CD4-positive, alpha-beta T cell treated with Interleukin-15 for 4 hours (primary cell): ENCODE results near the gene SOCS1.

Experiments
- DNase-seq: peaks from one replicate; pipeline ENCODE4 v3.0.0-alpha.2; 2020; ENCODE audit warnings: low spot score

Gene SOCS1

DNA sequence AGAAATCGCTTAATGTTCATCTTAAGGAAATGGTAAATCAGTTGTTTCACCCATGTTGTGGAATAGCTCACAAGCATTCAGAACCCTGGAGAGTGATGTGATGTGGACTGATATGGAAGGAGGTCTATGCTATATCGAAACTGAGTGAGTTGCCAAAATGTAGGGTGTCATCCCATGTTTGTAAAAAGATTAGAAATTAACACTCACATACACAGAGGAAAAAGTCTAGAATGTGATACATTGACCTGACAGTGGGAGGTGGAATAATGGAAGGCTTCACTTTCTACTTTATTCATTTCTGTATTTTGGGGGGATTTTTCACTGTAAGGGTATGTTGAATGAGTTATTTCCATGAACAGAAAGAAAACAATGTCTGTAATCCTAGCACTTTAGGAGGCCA, 29.8 kb upstream of the SOCS1 start:
- no peak for DNase-seq

DNA sequence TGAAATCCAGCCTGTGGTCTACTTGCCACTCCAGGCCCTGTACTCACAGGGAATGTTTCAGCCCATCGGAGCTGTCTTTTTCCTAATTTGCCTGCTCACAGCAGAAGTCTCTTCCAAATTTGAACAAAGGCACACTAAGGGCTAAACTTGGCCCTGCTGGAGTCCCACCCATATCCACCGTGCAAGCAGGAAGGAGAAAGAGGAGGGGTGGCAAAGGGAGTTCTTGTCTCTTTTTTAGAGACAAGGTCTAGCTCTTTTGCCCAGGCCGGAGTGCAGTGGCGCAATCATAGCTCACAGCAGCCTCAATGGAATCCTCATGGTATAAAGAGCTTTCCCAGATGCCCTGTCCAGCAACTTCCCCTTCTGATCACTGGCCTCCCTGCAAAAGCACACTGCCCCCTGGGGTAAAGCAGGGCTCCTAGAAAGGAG, 27.8 kb upstream of the SOCS1 start:
- DNase-seq, result no peak

DNA sequence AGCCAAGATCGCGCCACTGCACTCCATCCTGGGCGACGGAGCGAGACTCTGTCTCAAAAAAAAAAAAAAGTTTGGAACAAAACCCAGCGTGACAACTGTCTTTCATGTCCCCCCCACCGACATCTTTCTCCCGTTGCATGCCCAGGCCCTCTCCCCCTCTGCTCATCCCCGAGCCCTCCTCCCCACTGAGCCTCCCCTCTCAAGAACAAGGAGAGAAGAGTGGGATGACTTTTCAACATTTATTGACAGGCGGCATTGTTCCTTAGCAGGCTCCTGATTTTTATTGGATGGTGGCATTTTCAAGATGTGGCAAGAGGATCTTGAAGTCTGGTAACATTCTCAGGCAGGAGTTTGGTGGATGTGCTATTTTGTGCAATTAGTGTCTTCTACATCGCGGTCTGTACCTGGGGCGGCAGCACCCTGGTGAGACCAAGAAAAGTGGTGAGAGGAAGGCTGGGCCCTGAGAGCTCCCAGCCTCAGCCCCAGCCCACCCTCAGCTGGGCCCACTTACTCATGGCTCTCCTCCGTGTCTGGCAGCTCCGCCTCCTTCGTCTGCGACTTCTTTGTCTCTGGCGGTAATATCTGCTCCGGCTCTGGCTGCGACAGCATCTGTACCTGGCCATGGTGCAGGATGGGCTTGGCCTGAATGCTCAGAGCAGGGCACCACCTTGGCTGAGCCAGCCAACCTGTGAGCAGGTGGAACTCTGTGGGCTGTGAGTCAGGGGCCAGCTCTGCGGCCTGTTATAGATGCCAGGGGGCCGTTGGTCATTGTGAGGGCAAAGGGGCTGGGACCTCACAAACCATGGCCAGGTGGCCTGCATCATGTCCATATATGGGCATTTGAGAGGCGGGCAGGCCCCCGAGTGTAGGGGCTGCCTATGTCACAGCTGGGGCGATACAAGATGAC, 24.9 kb upstream of the SOCS1 start, which contains the start of gene PRM1:
TSS of gene PRM1 (minus strand) at position 715 of the 907 bp plus-strand sequence. CDS start at position 623, 92 bp downstream.
- no peak for DNase-seq

DNA sequence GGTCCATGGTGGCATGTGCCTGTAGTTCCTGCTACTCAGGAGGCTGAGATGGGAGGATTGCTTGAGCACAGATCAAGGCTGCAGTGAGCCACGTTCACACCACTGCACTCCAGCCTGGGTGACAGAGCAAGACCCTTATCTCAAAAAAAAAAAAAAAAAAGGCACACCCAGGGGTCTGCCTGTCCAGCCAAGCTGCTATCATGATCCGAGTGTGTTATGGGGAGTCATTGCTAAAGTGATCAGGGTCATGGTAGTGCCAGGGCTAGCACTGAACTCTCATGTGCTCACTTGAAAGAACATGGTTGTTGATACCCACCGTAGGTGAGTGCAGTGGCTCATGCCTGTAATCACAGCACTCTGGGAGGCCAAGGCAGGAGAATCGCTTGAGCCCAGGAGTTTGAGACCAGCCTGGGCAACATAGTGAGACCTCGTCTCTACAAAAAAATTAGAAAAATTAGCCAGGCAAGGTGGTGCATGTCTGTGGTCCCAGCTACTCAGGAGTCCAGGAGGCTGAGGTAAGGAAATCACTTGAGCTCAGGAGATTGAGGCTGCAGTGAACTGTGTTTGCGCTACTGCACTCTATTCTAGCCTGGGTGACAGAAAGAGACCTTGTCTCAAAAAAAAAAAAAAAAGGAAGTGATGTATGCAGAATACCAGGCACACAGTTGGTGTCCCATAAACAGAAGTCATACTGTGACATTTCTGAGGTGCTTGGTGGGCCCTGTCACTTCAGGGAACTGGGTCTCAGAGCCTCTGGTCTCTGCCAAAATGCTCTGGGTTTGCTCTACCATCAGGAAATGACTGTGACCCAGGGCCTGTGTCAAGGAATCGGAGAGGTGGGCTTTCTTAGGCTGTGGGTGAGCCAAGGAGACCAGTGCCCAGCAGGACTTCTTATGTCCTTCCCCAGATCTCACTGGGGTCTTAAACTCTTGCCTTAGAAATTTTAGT, 23.0 kb upstream of the SOCS1 start:
- no peak for DNase-seq

DNA sequence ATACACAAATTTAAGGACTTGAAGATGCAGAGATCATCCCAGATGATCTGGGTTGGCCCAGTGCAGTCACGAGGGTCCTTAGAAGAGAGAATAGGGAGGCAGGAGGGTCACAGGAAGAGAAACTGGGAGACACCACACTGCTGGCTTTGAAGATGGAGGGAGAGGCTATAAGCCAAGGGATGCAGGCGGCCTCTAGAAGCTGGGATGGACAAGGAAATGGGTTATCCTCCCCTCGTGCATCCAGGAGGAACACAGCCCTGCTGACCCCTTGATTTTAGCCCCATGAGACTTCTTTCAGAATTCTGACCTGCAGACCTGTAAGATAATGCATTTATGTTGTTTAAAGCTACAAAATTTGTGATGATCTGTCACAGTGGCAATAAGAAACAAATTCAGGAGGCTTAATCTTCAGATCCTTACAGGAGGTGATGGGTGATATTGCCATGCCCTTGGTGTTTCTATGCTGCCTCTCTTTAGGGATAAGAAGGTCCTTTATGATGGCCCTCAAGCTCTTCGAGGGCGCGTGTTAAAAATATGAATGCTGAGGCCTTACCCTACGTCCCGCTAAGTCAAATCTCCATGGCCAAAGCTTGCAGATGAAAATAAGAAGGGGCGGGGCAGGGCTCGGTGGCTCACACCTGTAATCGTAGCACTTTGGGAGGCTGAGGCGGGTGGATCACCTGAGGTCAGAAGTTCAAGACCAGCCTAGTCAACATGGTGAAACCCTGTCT, 21.8 kb upstream of the SOCS1 start:
- no peak for DNase-seq

DNA sequence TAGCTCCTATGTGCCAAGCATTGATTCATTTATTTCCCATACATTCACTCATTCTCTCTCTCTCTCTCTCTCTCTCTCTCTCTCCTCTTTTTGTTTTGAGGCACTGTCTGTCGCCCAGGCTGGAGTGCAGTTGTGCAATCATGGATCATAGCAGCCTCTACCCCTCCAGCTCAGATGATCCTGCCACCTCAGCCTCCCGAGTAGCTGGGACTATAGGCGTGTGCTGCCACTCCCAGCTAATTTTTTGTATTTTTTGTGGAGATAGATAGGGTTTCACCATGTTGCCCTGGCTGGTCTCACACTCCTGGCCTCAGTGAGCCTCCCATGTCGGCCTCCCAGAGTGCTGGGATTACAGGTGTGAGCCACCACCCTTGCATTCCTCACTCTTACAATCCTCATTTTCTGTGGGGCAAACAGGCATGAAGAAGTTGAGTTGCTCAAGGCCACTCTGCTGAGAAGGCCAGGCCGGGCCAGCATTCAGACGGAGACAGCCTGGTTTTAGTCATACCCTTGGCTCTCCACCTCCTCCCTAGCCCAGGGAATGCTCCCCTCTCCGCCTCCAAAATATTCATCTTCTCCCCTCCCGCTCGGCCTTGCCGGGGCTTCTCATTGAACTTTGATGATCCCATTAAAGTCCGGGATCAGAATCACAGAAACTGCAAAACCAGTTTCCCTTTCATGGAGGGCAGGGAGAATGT, 21.0 kb upstream of the SOCS1 start:
- DNase-seq, result no peak

DNA sequence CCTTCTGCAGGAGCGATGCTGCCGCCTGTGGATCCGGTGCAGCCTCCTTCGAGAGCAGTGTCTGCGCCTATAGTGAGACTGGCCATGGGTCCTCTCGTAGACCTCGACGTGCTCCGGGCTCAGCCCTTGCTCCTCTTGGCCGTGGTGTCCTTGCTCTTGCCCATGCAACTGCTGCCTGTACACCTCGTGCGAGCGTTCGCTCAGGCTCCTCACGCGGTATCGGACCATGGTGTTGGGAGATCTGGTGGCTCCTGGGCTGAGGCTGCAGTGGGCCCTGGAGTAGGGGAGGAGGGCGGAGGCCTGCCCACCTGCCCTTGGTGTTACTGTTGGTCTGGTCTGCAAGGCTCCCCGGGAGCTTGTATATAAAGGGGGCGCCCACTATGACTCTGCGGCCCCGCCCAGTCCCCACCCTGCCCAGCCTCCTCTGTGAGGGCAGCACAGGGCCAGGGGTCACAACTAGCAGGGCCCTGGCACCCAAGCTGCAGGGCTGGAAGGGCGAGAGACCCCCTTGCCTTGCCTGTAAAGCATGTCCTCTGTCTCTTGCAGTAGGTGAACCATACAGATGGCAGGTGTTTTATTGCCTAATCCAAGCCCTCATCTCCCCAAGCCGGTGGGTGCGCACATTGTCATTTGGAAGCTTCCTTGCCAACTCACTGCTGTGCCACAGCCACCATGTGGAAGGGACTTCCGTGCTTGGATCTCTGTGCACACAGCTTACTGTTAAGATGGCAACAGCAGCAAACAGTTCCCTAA, 20.3 kb upstream of the SOCS1 start, which contains the start of gene PRM2:
TSS of gene PRM2 (minus strand) at position 338 of the 753 bp plus-strand sequence. CDS start at position 228, 110 bp downstream.
- DNase-seq, result no peak

DNA sequence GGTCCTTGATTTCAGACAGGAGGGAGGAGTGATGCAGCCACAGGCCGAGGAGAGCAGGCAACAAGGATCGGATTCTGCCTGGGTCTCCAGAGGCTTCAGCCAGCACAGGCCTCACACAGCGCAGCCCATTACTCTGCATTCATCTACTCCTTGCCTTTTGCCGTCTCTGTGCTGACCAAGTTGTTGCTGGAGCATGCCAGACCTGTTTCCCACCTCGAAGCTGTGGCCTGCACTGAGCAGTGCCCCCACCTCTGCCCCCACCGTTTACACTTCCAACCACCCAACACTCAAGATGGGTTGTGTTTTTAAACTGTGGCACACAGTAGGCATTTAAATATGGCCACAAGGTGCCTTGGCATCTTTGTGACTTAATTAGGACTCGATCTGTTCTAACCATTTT, 19.0 kb upstream of the SOCS1 start:
- DNase-seq, result no peak

DNA sequence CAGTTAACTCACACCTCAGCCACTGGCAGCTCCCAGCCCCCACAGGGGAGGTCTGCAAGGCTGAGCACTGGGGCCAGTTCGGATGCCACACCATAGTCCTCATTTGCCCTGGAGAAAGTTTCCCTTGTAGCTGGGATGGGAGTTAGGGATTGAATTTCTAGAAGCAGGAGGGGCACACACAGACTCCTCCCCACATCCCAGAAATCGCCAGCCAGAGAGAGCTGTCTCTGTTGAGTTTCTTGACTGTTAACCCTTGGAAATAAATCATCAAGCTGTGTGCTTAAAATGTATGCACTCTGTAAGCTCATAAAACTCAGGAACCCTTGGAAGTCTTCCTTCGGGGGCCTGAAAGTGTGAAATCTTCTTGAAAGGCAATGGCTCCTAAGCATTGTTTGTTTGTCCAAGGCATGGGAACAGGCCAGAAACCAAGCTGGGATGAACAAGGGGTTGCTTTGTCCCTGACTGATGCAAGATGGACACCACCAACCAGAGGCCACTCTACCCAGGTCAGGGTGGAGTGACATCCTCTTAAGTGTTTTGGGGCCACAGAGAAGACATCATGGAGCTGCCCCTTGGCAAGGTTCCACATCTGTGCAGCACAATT, 17.8 kb upstream of the SOCS1 start:
- DNase-seq, result no peak

DNA sequence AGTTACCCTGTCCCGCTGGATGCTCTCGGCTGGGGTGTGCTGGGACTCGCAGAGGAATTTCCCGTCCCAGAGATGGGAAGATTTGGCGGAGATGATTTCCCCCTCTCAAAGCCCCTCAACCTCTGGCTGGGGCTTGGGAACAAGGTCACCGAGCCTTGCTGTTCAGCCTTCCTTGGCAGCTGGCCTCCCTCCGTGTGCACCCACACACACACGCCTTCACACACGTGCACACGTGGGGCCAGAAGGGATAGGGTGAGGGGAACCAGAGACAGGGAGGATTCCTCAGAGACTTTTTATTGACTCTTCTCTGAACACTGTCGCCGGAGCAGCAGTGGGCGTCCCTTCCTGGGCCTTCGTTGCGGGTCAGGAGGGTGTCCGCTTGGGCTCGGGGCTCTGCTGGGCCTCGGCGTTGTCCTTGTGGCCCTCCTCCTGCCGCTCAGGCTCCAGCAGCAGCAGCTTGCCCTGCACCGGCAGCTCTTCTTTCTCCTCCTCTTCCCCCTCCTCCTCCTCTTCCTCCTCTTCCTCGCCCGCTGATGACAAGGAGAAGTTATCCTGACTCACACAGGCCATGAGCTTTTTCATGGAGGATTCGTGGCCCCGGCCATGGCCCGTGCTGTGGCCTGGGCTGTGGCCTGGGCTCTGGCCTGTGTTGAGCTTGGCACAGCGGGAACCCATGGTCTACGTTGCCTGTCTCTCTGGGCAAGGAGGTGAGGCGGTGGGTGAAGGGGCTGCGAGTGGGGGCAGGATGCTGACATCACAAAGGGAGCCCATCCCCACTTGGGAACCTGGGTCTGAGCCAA, 17.1 kb upstream of the SOCS1 start, which contains the start of gene PRM3:
TSS of gene PRM3 (minus strand) at position 709 of the 800 bp plus-strand sequence. CDS start at position 675, 34 bp downstream.
- DNase-seq, result no peak

DNA sequence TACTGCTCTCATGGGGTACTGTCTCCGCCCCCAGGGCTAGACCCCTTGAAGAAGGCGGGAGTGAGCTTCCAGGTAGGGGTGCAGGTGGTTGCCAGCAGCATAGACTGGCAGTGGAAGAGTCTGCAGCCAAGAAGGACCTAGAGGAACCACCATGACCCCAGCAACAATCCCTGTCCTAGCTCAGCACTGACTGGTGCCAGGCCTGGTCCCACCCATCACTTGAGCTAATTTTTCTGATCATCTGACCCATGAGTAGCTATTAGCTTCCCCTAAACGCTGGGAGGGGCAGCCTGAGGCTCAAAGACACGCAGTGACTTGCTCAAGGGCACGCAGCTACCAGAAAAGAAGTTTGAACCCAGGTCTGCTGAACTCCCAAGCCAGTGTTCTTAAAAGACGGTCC, 16.5 kb upstream of the SOCS1 start:
- no peak for DNase-seq

DNA sequence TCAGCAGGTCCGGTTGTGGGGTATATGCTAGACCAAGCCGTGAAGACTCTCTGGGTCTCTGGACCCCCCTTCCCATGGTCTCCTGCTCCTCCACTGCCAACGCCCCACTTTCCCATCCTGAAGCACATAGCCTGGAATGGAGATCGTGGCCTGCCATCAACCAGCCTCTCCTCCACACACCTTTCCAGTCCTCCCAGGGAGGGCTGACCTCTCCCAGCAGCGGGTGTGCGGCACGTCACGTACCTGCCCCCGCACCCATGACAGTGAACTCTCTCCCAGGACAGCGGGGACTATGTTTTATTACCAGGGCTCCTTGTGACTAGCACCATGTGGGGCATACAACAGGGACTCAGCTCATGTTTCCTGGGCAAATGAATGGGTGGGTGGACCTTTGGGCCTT, 15.6 kb upstream of the SOCS1 start:
- DNase-seq, result no peak

DNA sequence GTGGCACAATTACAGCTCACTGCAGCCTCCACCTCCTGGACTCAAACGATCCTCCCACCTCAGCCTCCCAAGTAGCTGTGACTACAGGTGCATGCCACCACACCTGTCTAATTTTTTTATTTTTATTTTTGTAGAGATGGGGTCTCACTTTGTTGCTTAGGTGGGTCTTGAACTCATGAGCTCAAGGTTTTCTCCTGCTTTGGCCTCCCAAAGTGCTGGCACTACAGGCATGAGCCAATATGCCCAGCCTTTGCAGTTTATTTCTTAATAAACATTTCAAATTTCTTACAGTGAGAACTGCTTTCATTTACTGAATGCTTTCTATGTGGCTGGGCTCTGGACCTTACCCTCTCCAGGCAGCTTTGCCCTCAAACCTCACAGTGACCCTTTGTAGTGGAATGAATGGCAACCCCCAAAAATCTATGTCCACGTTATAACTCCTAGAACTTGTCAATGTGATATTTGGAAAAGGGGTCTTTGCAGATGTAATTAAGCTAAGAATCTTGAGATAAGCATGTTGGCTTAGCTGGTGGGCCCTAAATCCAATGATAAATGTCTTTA, 14.7 kb upstream of the SOCS1 start:
- no peak for DNase-seq

DNA sequence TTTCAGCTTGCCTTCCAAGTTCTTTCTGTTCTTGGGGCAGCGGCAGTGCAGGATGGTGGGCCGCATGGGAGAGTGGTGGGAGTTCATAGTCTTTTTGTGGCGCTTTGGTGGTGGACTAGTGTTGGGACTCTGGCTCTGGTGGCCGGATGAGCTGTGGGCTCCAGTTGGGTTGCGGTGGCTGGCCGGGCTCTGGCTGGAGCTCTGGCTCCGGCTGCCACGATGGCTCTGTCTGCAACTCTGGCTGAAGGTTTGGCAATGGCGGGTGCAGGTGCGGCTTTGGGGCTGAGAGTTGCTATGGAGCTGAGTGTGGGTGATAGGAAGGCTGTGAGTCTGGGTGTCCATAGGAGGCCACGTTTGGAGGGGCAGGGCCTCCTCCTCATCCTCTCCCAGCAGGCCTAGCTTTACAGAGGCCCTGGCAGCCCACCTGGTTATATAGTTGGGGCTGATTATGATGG, 12.9 kb upstream of the SOCS1 start, which contains the start of gene TNP2:
TSS of gene TNP2 (minus strand) at position 405 of the 455 bp plus-strand sequence. CDS start at position 342, 63 bp downstream.
- DNase-seq, result no peak

DNA sequence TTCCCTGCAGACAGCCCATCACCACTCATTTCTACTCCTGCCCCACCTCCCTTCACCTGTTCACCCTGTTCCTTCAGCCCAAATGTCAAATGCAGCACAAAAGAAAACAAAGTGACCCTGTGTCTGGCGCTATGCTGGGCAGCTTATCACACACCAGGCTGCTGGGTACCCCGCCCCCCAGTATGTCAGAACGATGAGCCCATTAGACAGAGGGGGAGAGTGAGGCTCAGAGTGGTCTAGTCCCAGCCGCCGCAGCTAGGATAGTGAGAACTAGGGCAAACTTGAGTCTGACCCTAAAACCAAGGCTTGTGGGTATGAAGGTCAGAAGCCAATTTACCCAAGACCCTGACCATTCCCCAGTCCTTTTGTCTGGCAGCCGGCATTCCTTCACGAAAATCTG, 9.1 kb upstream of the SOCS1 start:
- DNase-seq, result no peak

DNA sequence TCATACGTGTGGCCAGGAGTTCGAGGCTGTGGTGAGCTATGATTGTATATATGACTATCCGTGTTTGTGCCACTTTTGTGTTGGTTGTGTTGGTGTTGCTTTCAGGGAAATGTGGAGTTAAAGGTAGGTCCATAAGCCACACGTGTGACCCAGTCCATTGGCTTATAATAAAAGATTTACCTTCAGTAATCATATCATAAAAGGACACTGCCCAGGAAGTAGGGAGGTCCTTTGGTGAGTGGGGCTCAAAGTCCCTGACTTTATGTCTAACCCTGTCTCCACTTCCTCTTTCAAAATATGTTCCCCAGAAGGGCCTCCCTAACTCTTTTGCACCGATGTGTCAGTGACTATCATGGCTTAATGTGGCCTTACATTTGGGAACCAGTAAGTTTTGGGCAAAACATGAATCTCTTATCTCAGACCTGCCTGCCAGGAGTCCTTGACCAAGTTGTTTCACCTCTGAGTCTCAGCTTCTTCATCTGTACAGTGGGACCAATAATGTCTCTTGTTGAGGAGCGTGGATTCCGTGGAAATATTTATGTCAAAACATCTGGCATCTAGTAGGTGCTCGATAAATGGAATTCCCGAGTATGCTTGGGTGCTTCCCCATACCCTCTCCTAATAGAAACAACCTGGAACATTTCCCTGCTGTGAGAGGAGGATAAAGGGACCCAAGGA, 8.3 kb upstream of the SOCS1 start:
- no peak for DNase-seq

DNA sequence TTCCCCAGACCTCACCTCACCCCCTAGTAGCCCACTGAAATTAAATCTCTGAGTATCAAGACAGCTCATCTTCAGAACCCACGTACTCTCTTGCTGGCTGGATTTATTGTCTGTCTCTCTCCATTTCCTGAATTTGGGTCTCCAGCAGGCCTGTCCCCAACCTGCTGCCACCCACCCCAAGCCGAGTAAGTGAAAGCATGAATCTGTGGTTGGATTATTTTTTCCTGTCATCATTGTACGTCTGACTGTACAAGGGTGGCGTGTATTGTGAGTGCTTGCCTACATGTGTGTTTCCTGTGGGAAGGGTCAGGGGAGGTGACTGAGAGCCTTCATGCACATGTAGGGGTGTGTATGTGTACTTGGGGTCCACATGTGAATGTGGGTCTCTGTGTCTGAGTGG, 7.7 kb upstream of the SOCS1 start:
- DNase-seq, result no peak

DNA sequence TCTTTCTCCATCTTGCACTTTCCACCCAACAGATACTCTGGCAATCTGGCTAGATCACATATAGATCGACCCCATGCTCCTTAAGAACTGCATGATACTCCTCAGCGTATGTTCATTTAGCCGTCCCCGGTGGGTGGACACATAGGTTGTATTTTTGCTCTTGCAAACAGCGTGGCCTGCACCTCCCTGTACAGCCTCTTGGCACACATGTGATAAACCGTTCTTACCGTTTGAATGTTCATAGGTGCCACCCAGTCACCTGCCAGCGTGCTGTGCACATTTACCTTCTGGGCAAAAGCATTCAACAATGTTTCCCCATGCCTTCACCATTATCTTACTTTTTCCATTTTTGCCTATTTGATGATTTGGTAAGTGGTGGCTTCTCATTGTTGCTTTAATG, 6.9 kb upstream of the SOCS1 start:
- DNase-seq, result no peak
